Measurements from ENCODE around the gene ITPKB.
"Not testable (repeated sequence)": the region's sequence is repeated elsewhere in the genome, so short reads cannot be mapped to it uniquely, and the experiment has no call there.

ITPKB gene

GRCh38 chr1:226738995-226739695, at the start of gene ITPKB:
Gene ITPKB (minus strand): TSS chr1:226739282. CDS start chr1:226737458, 1,824 bp downstream.
- DNase-seq (ENCODE audit: low read depth), result peak; percentile 52

- DNase-seq (ENCODE audit: low read depth), result no peak
These were observed 48.6 kb upstream of the ITPKB start for GRCh38 chr1:226787638-226788037.

- no peak for DNase-seq (ENCODE audit: low read depth)
These were observed 48.0 kb upstream of the ITPKB start for GRCh38 chr1:226787071-226787470.

DNA sequence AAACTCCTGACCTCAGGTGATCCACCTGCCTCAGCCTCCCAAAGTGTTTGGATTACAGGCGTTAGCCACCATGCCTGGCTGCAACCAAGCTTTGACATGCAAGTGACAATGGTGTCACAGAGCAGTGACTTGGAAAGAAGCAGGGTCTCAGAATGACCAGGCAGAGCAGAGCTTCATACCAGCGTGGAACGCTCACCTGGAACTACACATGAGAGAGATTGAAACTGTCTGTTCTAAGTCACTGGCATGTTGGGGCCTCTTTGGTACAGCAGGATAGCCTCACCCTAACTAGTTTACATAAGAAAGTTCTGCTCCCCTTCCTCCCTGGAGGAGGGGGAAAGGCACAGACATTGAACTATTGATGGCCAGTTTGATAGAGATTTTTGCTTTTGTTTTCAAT, 47.5 kb upstream of the ITPKB start:
- DNase-seq (ENCODE audit: low read depth), result no peak

DNA sequence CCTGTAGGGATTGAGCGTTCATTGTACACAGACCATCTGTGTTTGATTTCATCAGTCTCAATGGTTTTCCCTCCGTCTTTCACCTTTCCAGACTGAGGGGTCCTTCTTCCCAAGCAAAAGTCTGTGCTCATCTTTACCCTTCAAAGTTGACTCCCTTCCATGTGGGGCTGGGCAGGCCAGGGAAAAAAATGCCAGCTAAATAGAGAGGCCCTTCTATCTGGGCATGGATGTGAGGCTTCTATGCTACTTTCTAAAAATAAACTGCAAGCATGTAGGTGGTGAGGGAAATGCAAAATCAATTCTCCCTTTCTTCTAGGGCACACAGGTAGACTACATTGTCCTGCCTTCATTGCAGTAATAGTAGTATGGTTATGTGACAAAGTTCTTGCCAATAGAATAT, 46.7 kb upstream of the ITPKB start:
- no peak for DNase-seq (ENCODE audit: low read depth)

DNA sequence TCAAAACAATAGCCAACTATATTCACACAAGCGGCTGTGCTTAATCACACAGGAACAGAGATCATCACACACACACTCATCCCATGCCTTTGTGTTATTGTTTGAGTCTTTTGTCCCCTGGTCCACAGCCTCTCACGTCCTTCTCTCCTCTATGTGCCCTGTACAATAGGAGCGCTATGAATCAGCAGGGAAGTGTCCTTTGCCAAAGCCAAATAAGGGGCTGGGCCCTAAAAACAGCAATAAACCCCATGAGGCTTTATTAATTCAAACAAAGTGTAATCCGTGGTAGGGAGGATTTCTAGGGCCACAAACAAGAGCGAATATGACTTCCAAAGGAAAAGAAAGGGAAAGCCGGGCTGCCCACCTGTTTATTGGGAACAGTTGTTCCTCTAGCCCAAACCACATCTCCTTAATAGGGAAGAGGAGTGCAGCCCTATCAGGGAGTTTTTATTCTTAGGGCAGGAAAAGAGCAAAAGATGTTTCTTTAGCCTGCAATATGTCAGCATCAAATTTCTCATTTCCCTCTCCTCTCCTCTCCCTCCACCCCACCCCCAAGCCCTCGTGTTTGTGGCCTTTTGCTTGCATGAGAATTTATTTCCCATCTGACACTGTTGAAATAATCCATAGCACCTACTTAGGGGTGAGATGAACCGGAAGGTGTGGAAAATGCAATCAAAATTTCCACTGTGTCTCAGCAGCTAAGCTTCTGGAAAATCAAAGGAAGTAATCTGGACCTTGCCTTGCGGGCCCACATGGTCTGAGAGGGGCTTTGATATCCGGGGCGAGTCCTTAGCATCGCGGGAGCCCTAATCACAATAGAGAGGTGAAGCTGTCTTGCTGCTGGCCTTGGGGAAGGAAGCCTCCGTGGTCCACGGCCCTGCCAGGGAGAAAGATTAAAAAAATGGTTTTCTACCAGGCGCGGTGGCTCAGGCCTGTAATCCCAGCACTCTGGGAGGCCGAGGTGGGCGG, 45.3 kb upstream of the ITPKB start:
- no peak for DNase-seq (ENCODE audit: low read depth)

GRCh38 chr1:226782845-226783601, 43.9 kb upstream of the ITPKB start:
- DNase-seq (ENCODE audit: low read depth), result no peak

GRCh38 chr1:226781937-226782609, 43.0 kb upstream of the ITPKB start:
- DNase-seq (ENCODE audit: low read depth), result no peak

DNA sequence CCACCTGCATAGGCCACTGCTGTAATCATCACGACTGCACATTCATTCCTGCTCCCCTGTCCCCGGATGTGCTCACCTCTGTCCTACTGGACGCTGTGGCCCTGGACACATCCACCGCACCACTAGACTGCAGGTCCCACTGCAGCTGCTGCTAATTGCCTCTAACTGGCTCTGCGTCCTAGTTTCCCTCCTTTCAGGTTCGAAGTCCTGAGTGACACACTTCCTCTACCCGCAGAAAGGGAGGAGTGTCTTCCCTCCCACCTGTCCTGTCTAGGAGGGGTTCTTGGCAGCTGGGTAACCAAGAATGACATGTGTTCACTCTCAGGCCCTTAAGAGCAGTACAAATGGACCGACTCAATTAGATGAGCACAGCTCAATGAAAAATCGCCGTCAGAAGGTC, 40.5 kb upstream of the ITPKB start:
- no peak for DNase-seq (ENCODE audit: low read depth)

- no peak for DNase-seq (ENCODE audit: low read depth)
These were observed 39.6 kb upstream of the ITPKB start for GRCh38 chr1:226778657-226779058.

- no peak for DNase-seq (ENCODE audit: low read depth)
These were observed 37.9 kb upstream of the ITPKB start for GRCh38 chr1:226776975-226777374.

GRCh38 chr1:226776066-226776465, 37.0 kb upstream of the ITPKB start:
- DNase-seq (ENCODE audit: low read depth), result no peak

DNA sequence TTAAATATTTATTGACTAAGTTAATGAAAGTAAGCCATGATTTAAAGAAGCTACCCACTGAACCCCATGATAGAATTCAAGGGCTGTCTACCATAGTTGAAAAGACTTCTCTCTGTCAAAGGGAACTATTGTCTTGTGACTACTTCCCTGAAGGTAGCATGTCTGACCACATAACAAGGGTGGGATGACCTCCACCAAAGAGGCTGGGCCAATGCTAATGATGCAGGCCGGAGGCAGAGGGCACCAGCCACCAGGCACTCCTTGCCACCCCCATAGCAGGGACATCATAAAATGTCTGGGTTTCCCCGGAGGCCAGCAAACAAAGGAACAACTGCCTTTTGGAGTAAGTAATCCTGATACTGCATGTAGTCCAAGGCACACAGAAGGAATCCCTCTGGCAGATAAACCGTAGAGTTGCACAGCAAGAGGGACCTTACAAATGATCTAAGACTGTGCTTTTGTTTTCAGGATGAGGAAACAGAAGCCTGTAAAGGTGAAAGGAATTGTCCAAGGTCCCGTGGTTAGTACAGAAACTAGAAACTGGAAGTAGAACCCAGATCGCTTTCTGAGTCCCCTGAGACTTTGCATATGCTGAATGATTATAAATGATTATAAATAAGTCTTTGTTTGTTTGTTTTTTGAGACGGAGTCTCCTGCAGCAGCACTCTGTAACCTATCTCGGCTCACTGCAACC, 33.5 kb upstream of the ITPKB start:
- no peak for DNase-seq (ENCODE audit: low read depth)

GRCh38 chr1:226767170-226767569, 28.1 kb upstream of the ITPKB start:
- not testable (repeated sequence) for DNase-seq (ENCODE audit: low read depth)

- no peak for DNase-seq (ENCODE audit: low read depth)
These were observed 27.5 kb upstream of the ITPKB start for GRCh38 chr1:226766565-226766964.

DNA sequence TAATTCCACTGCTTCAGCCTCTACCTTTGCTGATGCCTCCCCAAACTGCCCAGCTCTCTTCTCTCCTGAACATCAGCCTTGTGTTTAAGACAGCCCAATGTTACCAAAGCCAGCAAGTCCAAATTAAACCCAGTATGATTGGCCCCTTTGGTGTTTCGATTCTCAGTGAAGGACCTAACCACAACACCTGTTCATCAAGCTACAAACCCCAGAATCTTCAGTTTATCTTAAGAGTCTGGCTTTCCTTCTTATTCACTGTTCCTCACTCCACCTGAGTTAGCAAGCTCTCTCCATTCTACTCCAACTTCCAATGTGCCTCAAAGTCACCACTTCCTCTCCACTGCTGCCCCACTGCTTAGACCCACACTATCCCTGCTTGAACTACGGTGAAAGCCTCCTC, 25.5 kb upstream of the ITPKB start:
- DNase-seq (ENCODE audit: low read depth), result no peak

DNA sequence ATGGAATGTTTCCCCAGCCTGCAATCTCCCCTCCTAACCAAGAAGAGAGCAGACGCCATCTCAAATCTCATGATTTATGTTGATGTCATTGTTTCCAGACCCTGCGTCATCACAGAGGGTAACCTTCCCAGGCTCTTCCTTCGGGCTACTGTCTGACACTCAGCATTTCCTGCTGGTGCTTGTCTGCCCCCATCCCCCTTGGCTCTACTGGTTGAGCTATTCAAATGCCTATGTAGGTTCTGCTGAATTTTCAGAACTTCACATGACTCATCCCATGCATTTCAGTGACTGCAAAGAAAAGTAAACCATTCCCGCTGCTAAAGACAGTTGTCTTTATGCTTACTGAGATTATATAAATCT, 24.8 kb upstream of the ITPKB start:
- no peak for DNase-seq (ENCODE audit: low read depth)

DNA sequence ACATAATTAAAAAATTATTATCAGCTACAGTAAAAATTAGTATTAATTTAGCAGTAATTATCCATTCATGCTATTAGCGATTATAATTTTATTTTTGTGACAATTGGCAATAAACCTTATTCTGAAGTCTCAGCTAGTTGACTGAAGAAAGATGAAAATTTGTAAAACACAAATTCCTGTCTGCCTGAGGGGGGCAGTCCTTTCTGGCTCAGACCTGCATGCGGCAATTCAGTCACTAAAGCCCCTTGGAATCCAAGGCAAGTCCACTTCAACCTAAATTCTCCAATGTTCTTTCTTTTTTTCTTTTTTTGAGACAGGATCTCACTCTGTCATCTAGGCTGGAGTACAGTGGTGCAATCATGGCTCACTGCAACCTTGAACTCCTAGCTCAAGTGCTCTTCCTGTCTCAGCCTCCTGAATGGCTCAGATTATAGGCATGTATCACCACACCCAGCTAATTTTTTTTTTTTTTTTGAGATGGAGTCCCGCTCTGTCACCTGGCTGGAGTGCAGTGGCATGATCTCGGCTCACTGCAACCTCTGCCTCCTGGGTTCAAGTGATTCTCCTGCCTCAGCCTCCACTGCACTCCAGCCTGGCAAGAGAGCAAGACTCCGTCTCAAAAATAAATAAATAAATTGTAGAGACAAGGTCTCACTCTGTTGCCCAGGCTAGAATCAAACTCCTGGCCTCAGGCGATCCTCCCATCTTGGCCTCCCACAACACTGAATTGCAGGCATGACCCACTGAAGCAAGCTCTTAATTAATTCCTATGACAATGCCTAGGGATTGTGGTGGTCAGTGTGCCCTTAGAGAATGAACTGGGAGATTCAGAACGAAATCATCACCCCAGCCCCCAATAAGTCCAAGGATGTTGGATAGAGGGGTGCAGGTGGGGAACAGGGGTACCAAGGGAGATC, 24.2 kb upstream of the ITPKB start:
- no peak for DNase-seq (ENCODE audit: low read depth)

DNA sequence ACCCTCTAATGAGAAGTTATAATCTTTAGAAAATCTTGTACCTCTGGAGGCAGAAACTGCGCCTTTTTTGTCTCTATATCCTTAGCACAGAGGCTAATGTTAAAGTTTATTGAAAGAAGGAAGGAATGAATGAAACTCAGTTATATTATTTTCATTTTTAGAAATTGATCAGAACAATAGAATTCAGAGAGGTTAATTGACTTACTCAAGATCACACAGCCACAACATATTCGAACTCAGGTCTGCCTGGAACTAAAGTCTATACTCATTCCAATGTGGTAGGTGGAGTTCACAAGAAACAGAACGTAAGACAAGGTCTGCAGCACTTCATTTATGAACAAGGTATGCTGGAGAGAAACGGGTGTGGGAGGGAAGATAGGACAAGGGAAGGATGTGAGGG, 23.0 kb upstream of the ITPKB start:
- DNase-seq (ENCODE audit: low read depth), result no peak

DNA sequence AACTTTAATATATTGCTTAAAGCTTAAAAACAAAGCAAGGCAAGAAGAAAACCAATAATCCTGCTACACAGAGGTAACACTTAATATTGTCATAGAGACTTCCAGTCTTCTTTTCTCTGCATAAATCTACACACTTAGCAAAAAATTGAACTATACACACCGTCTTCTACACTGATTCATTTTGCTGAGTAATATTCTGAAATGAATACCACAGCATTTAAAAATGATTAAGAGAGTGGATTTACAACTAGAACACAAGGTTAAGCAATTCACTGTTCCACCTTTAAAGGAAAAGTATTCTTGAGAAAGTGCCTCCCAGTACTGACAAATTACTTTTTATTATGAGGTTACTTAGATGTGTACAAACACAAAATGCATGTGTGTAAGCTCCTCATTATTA, 22.2 kb upstream of the ITPKB start:
- DNase-seq (ENCODE audit: low read depth), result no peak
